ENCODE data around the gene CD72. TPM values are rescaled to one million over a fixed set of nuclear protein-coding genes. Genes with fewer than 3 reads are reported as not detected.
"Not testable (repeated sequence)": the region's sequence is repeated elsewhere in the genome, so short reads cannot be mapped to it uniquely, and the experiment has no call there.

The CD72 gene
- total RNA-seq, 1 experiment from 2014 or later: 1.4 TPM

- DNase-seq (ENCODE audit: low read depth): no peak
Measured at GRCh38 chr9:35650341-35651158, 32.3 kb upstream of the CD72 start, which contains the start of gene SIT1. Gene SIT1, minus strand, starts transcription at chr9:35650931. Its CDS starts 78 bp downstream, at chr9:35650853.

GRCh38 chr9:35649431-35650340 lies 31.5 kb upstream of the CD72 start:
- peak; percentile 38 for DNase-seq (ENCODE audit: low read depth)

- DNase-seq (ENCODE audit: low read depth): peak; percentile 82
Measured at GRCh38 chr9:35646533-35647265, 28.5 kb upstream of the CD72 start.

GRCh38 chr9:35646153-35646532 lies 27.9 kb upstream of the CD72 start:
- DNase-seq (ENCODE audit: low read depth): no peak

GRCh38 chr9:35645736-35646135 lies 27.5 kb upstream of the CD72 start:
- not testable (repeated sequence) for DNase-seq (ENCODE audit: low read depth)

DNA sequence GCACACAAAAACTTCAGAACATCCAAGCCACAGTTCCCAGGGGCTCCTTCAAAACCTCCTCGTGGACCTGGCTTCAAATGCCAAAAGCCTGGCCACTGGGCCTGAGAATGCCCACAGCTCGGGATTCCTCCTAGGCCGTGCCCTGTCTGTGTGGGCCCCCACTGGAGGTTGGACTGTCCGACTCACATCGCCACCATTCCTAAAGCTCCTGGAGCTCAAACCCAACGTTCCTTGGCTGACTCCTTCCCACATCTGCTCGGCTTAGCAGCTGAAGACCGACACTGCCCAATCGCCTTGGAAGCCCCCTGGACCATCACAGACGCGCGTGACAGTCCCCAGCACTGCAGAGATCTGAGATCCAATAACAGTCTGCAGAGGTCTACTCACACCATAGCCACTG lies 24.8 kb upstream of the CD72 start:
- DNase-seq (ENCODE audit: low read depth): no peak

GRCh38 chr9:35641478-35641877 lies 23.3 kb upstream of the CD72 start:
- not testable (repeated sequence) for DNase-seq (ENCODE audit: low read depth)

GRCh38 chr9:35640431-35640830 lies 22.2 kb upstream of the CD72 start:
- not testable (repeated sequence) for DNase-seq (ENCODE audit: low read depth)

DNA sequence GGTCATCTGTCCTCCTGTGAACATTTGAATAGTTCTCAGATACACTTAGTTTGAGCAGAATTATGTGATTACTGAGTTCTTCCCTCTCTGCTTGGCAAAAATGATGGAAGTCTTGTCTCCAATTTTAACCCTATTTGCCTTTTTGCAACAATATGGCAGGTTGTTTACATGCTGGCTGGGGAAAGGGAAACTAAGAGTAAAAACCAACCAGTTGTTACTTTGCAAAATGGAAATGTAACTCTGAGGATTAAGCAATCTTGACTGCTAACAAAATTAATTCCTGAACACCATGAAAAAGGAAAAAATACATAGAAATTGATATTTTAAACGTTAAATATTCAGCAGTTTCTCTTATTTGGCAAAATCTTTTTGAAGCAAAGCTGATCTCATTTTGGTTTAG lies 21.4 kb upstream of the CD72 start:
- DNase-seq (ENCODE audit: low read depth): no peak

DNA sequence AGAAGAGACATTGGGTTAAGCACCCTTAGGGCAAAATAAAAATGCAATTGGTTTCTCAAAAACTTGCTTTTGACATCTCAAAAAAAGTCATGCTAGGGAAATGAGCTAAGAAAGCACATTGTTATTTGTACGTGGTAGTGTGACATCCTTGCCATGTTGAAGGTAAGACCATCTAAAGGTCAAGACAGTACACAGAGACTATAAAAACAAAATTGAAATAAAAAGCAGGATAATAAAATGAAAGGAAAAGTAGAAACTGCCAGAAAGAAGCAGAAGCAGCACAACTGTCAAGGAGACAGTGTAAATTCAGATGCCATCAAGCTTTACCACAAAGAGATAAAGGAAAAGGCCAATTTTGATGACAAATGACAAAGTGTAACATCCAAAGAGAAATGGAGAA lies 21.0 kb upstream of the CD72 start:
- DNase-seq (ENCODE audit: low read depth): not testable (repeated sequence)

DNA sequence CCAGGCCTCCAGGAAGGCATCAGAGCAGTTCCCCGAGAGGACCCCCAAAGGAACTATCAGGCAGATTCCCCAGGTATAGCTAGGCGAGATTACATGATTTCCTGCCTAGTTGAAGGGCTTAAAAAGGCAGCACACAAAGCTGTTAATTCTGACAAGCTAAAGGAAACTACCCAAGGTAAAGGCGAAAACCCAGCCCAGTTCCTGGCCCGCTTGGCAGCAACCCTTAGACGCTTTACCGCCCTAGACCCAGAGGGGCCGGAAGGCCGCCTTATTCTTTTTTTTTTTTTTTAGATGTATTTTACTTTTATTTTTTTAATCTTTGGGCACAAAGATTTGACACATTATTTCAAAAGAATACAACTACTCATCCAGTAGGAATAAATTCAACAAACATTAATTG lies 20.5 kb upstream of the CD72 start:
- DNase-seq (ENCODE audit: low read depth): not testable (repeated sequence)

DNA sequence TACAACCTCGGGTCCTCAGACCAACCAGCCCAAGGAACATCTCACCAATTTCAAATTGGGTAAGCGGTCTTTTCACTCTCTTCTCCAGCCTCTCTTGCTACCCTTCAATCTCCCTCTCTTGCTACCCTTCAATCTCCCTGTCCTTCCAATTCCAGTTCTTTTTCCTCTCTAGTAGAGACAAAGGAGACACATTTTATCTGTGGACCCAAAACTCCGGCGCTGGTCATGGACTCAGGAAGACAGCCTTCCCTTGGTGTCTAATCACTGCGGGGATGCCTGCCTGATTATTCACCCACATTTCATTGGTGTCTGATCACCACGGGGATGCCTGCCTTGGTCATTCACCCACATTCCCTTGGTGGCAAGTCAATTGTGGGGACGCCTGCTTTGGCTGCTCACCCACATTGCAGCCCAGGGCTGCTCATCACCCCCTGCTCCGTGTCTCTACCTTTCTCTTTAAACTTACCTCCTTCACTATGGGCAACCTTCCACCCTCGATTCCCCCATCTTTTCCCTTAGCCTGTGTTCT lies 19.3 kb upstream of the CD72 start:
- not testable (repeated sequence) for DNase-seq (ENCODE audit: low read depth)

DNA sequence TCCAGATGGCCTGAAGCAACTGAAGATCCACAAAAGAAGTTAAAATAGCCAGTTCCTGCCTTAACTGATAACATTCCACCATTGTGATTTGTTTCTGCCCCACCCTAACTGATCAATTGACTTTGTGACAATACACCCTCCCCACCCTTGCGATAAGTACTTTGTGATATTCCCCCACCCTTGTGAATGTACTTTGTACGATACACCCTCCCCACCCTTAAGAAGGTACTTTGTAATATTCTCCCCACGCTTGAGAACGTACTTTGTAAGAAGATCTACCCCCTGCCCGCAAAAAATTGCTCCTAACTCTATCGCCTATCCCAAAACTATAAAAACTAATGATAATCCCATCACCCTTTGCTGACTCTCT lies 18.6 kb upstream of the CD72 start:
- not testable (repeated sequence) for DNase-seq (ENCODE audit: low read depth)

DNA sequence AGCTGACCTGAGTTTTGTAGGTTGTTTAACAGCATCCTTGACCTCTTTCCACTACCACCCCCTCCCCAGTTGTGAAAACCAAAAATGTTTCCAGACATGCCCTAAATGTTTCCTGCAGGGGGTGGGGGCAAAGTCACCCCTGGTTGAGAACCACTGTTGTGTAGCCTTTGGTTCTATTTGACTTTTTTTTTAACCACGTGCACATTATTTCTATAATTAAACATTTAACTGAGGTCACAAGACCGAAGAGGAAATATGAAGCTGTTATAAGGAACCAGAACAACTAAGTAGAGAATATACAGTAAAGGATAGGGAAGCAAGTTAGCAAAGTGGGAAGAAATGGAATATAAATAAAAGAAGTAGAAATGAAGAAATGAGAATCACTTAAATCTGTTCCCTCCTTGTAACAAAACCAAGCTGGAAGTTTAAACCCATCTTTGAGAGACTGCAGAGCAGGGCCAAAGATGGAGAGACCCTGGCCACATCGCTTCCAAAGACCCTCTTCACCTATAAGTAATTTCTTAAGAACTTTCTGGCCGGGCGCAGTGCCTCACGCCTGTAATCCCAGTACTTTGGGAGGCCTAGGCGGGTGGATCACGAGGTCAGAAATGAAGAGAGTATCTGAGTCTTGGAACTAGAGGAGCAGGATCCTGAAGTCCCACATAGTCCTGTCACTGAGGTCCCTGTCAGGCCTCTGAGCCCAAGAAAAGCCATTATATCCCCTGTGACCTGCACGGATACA lies 18.1 kb upstream of the CD72 start:
- DNase-seq (ENCODE audit: low read depth): no peak

- no peak for DNase-seq (ENCODE audit: low read depth)
Measured at GRCh38 chr9:35635730-35636129, 17.5 kb upstream of the CD72 start.

DNA sequence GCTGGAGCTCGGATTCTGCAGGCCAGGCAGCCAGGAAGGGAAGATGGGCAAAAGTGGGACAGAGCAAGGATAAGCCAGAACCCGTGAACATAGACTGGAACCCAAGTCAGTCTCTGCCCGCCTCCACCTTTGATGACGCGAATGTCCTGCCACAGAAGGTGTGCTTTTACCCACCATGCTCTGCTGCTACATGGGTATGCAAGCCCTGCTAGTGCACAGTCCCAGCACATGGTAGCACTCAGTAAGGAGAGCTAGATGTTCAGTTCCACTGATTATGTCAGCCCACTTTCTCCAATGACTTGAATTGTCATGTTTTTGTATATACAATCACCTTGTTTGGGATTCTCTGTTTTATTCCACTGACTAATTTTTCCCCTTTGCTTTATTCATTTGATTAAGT lies 11.4 kb upstream of the CD72 start:
- no peak for DNase-seq (ENCODE audit: low read depth)

DNA sequence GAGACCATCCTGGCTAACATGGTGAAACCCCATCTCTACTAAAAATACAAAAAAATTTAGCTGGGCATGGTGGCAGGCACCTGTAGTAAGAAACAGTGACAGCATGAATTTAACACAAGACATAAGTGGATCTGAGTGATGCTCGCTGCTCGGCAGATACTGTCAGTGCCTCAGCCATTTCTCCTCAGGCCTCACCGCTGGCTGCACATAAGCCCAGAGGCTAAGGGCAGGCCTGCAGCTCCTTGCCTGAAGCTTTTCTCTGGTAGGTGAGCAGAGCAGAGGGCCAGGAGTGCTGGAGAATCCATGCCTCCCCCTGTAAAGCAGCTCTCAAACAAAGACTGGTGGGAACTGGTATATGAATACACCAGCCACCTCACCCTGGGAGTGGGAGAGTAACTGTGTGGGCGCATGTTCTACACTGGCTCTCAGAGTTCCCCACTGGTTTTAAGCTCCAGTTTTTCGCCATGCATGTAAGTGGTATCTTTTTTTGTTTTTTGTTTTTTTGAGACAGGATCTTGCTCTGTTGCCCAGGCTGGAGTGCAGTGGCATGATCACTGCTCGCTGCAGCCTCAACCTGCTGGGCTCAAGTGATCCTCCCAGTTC lies 10.3 kb upstream of the CD72 start:
- no peak for DNase-seq (ENCODE audit: low read depth)

DNA sequence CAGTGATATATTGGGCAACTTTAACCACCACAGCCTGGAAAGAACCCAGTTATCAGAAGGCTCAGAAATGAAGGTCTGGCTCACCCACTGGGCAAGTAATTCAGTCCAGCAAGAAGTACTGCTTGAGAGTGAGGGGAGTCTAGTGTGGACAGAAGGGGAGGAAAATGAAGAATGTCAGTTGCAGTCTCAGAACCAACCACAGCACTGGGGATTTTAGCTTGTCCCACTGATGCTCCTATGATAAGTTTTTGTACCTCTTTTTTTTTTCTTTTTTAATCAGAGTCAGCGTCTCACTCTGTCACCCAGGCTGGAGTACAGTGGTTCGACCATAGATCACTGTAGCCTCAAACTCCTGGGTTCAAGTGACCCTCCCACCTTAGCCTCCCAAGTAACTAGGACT lies 9.4 kb upstream of the CD72 start:
- DNase-seq (ENCODE audit: low read depth): no peak

- peak; percentile 41 for DNase-seq (ENCODE audit: low read depth)
Measured at GRCh38 chr9:35619800-35620158, 1.6 kb upstream of the CD72 start.
